Measurements from ENCODE around the gene SUSD2.

SUSD2 gene

DNA sequence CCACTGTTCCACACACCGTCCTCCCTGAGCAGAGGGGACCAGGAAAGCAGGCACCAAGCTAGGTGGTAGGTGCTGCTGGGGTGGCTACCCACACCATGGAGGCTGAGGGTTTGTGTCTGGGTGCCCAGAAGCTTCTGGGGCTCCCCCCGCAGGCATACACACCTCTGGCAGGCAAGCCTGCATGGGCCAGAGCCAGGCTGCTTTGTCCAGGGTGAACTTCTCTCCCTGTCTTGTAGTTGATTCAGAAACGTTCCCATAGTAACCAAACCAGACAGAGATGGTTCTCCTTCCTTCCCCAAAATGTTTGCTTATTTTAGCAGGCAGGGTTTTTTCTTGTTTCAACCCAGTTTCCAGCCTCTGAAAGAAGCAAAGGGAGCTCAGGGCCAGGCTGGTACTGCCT lies 40.9 kb upstream of the SUSD2 start:
- TF ChIP-seq, protein P1, sequence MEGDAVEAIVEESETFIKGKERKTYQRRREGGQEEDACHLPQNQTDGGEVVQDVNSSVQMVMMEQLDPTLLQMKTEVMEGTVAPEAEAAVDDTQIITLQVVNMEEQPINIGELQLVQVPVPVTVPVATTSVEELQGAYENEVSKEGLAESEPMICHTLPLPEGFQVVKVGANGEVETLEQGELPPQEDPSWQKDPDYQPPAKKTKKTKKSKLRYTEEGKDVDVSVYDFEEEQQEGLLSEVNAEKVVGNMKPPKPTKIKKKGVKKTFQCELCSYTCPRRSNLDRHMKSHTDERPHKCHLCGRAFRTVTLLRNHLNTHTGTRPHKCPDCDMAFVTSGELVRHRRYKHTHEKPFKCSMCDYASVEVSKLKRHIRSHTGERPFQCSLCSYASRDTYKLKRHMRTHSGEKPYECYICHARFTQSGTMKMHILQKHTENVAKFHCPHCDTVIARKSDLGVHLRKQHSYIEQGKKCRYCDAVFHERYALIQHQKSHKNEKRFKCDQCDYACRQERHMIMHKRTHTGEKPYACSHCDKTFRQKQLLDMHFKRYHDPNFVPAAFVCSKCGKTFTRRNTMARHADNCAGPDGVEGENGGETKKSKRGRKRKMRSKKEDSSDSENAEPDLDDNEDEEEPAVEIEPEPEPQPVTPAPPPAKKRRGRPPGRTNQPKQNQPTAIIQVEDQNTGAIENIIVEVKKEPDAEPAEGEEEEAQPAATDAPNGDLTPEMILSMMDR (IDR thresholded peaks at IDR 0.05; ENCODE audit: insufficient read depth, low read depth, low read length, missing control alignments) = no peak
- no peak overlapping the region for H3K4me3 ChIP-seq (ENCODE audit: low read depth, low read length)
- no peak for DNase-seq (ENCODE audit: low read depth)

DNA sequence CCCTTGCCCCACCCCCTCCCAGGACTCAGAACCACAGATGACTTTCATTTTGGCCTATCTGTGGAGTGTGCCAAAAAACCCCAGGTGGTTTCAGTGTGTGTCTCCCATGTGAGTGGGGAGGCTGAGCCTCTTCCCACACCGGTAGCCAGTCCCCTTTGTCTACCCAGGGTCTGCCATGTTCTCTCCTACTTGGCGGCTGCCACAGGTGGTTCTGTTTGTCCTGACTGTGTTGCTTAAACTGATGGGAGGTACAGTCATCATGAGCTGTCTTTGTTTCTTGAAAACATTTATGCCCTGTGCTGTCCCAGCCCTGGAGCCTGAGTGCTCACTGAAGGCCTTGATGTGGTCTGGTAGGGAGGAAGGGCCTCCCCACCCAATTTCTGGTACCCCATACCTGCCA lies 39.7 kb upstream of the SUSD2 start:
- no peak overlapping the region for H3K4me3 ChIP-seq (ENCODE audit: low read depth, low read length)
- peak; percentile 65 for DNase-seq (ENCODE audit: low read depth)
- TF ChIP-seq, protein P1 (IDR thresholded peaks at IDR 0.05; ENCODE audit: insufficient read depth, low read depth, low read length, missing control alignments) = no peak

DNA sequence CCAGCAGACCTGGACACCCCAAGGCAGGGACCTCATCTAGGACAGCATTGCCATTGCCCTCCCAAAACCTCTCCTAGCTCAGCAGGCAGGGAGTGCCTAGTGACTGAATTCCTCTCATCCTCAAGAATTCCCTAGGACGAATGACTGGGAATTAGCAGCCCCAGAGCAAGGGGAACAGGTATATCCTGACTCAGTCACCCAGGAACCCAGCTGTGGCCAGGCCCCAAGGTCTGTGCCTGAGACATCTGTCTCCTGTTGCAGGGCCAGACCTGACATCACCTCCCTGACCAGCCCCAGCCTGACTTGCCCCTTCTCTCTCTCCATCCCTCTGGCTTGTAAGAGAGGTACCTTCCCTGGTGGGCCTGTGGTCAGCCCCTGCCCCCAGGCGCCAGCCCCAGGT lies 39.0 kb upstream of the SUSD2 start:
- no peak for DNase-seq (ENCODE audit: low read depth)
- no peak overlapping the region for H3K4me3 ChIP-seq (ENCODE audit: low read depth, low read length)
- TF ChIP-seq, protein P1 (IDR thresholded peaks at IDR 0.05; ENCODE audit: insufficient read depth, low read depth, low read length, missing control alignments) = no peak

GRCh38 chr22:24142831-24143230 lies 38.5 kb upstream of the SUSD2 start:
- no peak overlapping the region for H3K4me3 ChIP-seq (ENCODE audit: low read depth, low read length)
- TF ChIP-seq, protein P1 (IDR thresholded peaks at IDR 0.05; ENCODE audit: insufficient read depth, low read depth, low read length, missing control alignments) = no peak
- no peak for DNase-seq (ENCODE audit: low read depth)

DNA sequence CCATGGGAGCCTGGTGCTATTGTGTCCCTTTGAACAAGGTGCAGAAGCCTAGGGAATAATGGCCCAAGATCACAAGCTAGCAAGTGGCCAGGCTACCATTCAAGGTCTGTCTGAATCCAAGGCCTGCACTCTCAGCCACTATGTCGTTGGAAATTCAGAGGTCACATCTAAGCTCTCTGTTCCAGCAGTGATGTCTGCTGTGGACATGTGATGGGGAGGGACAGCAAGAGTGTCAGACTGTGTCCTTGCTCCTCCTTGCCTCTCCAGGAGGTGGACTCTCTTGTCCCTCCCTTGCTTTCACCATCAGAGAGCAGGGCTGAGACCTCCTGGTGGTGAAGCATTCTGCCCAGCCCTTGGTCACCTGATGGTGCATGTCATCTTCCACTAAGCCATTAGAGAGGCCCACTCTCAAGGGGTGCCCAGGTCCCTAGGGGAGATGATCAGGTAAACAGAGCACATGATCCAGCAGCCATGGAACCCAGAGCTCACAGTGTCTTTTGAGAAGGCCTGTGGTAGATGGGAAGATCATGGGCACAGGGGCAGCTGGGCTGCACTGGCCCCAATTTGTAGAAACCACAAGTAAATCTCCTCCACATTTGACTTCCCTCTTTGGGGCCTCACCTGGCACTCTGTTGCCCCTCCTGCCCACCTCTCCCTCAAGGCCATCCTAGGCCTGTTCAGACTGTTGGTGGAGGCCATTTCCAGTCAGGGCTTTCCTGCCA lies 37.1 kb upstream of the SUSD2 start:
- DNase-seq (ENCODE audit: low read depth) = no peak
- TF ChIP-seq, protein P1 (IDR thresholded peaks at IDR 0.05; ENCODE audit: insufficient read depth, low read depth, low read length, missing control alignments) = no peak
- no peak overlapping the region for H3K4me3 ChIP-seq (ENCODE audit: low read depth, low read length)

DNA sequence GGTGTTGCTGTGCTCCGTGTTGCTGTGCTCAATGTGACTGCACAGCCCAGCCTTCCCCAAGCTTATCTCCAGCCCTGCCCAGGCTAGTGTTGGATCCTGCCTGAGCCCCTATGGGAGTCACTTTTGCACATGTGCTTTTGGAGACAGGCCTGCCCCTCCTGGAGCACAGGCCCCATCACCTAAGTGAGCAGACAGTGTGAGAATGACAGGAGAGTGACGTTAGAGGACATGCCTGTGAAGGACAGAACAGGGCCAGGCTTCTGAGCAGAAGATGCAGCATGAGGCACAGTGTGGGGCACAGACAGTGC lies 36.6 kb upstream of the SUSD2 start:
- no peak for DNase-seq (ENCODE audit: low read depth)
- no peak overlapping the region for H3K4me3 ChIP-seq (ENCODE audit: low read depth, low read length)
- TF ChIP-seq, protein P1 (IDR thresholded peaks at IDR 0.05; ENCODE audit: insufficient read depth, low read depth, low read length, missing control alignments) = no peak
